Adrenal gland (tissue), 5 donors: ENCODE data around the gene CAPN5.

Experiments
- POLR2A ChIP-seq, 2 donors: fragments of 450-650 bp; IDR thresholded peaks; one replicate each; pipeline ENCODE4 v1.6.1; 2017; ENCODE audit warnings: antibody characterized with exemption in 2 of 2, mild to moderate bottlenecking in 2 of 2, moderate library complexity in 1 of 2
- TF ChIP-seq, protein P1 (sequence below), 6 experiments: fragments of 450-650 bp in 4 of 6; fragments of 200-600 bp in 2 of 6; sonication (generic) in 1 of 6; IDR thresholded peaks; 1 replicate in 5 of 6; 2 replicates in 1 of 6; pipeline versions ENCODE4 v1.5.1 to v1.8.0; 2016 to 2021; ENCODE audit warnings: antibody characterized with exemption in 6 of 6, mild to moderate bottlenecking in 2 of 6, moderate library complexity in 1 of 6
- donor health status: DM: no; HTN: no; CAD: no.

- no peak for TF ChIP-seq POLR2A (IDR thresholded peaks at IDR 0.05)
- TF ChIP-seq, protein P1, sequence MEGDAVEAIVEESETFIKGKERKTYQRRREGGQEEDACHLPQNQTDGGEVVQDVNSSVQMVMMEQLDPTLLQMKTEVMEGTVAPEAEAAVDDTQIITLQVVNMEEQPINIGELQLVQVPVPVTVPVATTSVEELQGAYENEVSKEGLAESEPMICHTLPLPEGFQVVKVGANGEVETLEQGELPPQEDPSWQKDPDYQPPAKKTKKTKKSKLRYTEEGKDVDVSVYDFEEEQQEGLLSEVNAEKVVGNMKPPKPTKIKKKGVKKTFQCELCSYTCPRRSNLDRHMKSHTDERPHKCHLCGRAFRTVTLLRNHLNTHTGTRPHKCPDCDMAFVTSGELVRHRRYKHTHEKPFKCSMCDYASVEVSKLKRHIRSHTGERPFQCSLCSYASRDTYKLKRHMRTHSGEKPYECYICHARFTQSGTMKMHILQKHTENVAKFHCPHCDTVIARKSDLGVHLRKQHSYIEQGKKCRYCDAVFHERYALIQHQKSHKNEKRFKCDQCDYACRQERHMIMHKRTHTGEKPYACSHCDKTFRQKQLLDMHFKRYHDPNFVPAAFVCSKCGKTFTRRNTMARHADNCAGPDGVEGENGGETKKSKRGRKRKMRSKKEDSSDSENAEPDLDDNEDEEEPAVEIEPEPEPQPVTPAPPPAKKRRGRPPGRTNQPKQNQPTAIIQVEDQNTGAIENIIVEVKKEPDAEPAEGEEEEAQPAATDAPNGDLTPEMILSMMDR (IDR thresholded peaks at IDR 0.05), result no peak
Measured at GRCh38 chr11:77102246-77103210, 35.8 kb downstream of the CAPN5 start, which contains the start of gene OMP.
